ENCODE results near the gene CYB5A. TPM values are rescaled to one million over a fixed set of nuclear protein-coding genes. Genes with fewer than 3 reads are reported as not detected.

Gene CYB5A
- total and polyA plus RNA-seq, 9 of the 15 experiments (the other 6 are each of a cell fraction or from before 2014, with no cell fraction given), result 11.9 to 22.6 (median 14.1) TPM

GRCh38 chr18:74291771-74292540, at the start of gene CYB5A (continued):
- TF ChIP-seq PBX2 (CRISPR knock-in tag; IDR thresholded peaks at IDR 0.05; ENCODE audit: low read depth) (peak; percentile 53), PBX2 (tag; conservative IDR thresholded peaks at IDR 0.05; ENCODE audit: low read depth) (peak; percentile 91), SIN3A (IDR thresholded peaks at IDR 0.05; ENCODE audit: borderline replicate concordance in 2 of 2, control insufficient read depth in 1 of 2, low read depth in 2 of 2, low read length in 2 of 2) (no peak), RNF2 (IDR thresholded peaks at IDR 0.05) (no peak), RCOR1 (IDR thresholded peaks at IDR 0.05; ENCODE audit: borderline replicate concordance in 1 of 2, low read depth in 2 of 2, low read length in 2 of 2) (no peak), CEBPB (tag; IDR thresholded peaks at IDR 0.05) (0 out of 2 replicates have a peak, but pooled peaks have one; percentile 47), ASH1L (IDR thresholded peaks at IDR 0.05; ENCODE audit: borderline replicate concordance, low read depth, partially characterized antibody) (peak; percentile 36), ZNF740 (CRISPR knock-in tag; IDR thresholded peaks at IDR 0.05) (no peak), ZNF740 (tag; IDR thresholded peaks at IDR 0.05) (no peak), PURB (CRISPR knock-in tag; IDR thresholded peaks at IDR 0.05; ENCODE audit: low read depth) (no peak), FOXO4 (CRISPR knock-in tag; IDR thresholded peaks at IDR 0.05) (no peak), SP2 (IDR thresholded peaks at IDR 0.05; ENCODE audit: extremely low read depth, low read depth, low read length, poor library complexity, severe bottlenecking) (peak; percentile 55), LEF1 (IDR thresholded peaks at IDR 0.05) (no peak), DMBX1 (CRISPR knock-in tag; IDR thresholded peaks at IDR 0.05; ENCODE audit: borderline replicate concordance) (no peak), GTF2E2 (tag; IDR thresholded peaks at IDR 0.05) (no peak), ZNF695 (CRISPR knock-in tag; IDR thresholded peaks at IDR 0.05) (no peak), MYBL2 (IDR thresholded peaks at IDR 0.05; ENCODE audit: low read depth) (no peak), MYBL2 (CRISPR knock-in tag; IDR thresholded peaks at IDR 0.05; ENCODE audit: borderline replicate concordance) (no peak), PCBP2 (IDR thresholded peaks at IDR 0.05; ENCODE audit: low read depth, low read length, poor library complexity, severe bottlenecking) (no peak), E2F6 (IDR thresholded peaks at IDR 0.05; ENCODE audit: borderline replicate concordance in 1 of 2, extremely low read depth in 1 of 2, insufficient read depth in 1 of 2, insufficient read length in 1 of 2, low read depth in 1 of 2, low read length in 1 of 2, poor library complexity in 1 of 2, severe bottlenecking in 1 of 2) (peak in 1 of 2 experiments; percentile 8), PTTG1 (tag; IDR thresholded peaks at IDR 0.05; ENCODE audit: low read depth) (no peak)
